HG02885 (cell line): ENCODE measurements around the gene S100A6.
"Not testable (repeated sequence)": the region's sequence is repeated elsewhere in the genome, so short reads cannot be mapped to it uniquely, and the experiment has no call there.

Source experiments
- ATAC-seq: cut with Tn5 transposase; IDR thresholded peaks from one replicate; pipeline ENCODE4 v1.9.1; 2021; ENCODE audit warnings: mild to moderate bottlenecking; ENCODE audit not compliant: unreplicated experiment, poor library complexity

The S100A6 gene

GRCh38 chr1:153565529-153566374, 30.0 kb upstream of the S100A6 start, which contains the start of gene S100A2:
Gene S100A2 (minus strand): TSS chr1:153565844. CDS start chr1:153563877, 1,967 bp downstream.
- ATAC-seq: no peak

- no peak for ATAC-seq
Observed at GRCh38 chr1:153563991-153564390, 28.2 kb upstream of the S100A6 start.

GRCh38 chr1:153563483-153563901, 27.7 kb upstream of the S100A6 start:
- ATAC-seq: no peak

- not testable (repeated sequence) for ATAC-seq
Observed at GRCh38 chr1:153562021-153562420, 26.2 kb upstream of the S100A6 start.

GRCh38 chr1:153561466-153561985, 25.7 kb upstream of the S100A6 start:
- no peak for ATAC-seq

- no peak for ATAC-seq
Observed at GRCh38 chr1:153560771-153561465, 25.1 kb upstream of the S100A6 start.

GRCh38 chr1:153560241-153560640, 24.4 kb upstream of the S100A6 start:
- ATAC-seq: no peak

GRCh38 chr1:153557877-153558276, 22.1 kb upstream of the S100A6 start:
- no peak for ATAC-seq

- ATAC-seq: no peak
Observed at GRCh38 chr1:153556348-153556747, 20.6 kb upstream of the S100A6 start.

- no peak for ATAC-seq
Observed at GRCh38 chr1:153553830-153554541, 18.2 kb upstream of the S100A6 start.

- ATAC-seq: no peak
Observed at GRCh38 chr1:153553096-153553495, 17.3 kb upstream of the S100A6 start.

- no peak for ATAC-seq
Observed at GRCh38 chr1:153552335-153552734, 16.5 kb upstream of the S100A6 start.

GRCh38 chr1:153550827-153551500, 15.2 kb upstream of the S100A6 start:
- no peak for ATAC-seq

GRCh38 chr1:153550398-153550758, 14.6 kb upstream of the S100A6 start:
- no peak for ATAC-seq

- ATAC-seq: no peak
Observed at GRCh38 chr1:153549741-153550397, 14.1 kb upstream of the S100A6 start.

- ATAC-seq: no peak
Observed at GRCh38 chr1:153548722-153549688, 13.2 kb upstream of the S100A6 start, which contains the start of gene S100A3. Gene S100A3 (minus strand): TSS chr1:153549258. CDS start chr1:153548485, 773 bp downstream.

- ATAC-seq: no peak
Observed at GRCh38 chr1:153547560-153548551, 12.1 kb upstream of the S100A6 start.
